Neural cell (in vitro differentiated cells): ENCODE measurements around the gene PIM3. TPM values are rescaled to one million over a fixed set of nuclear protein-coding genes. Genes with fewer than 3 reads are reported as not detected.

ENCODE experiments used
- H2AFZ ChIP-seq: fragments of 200-600, 300-800 bp; sonication (generic), shearing (Covaris generic); 2 replicates; pipeline ENCODE4 v1.6.0; 2014; ENCODE audit warnings: low read depth, mild to moderate bottlenecking, antibody characterized with exemption, low read length, moderate library complexity
- H3F3A ChIP-seq: fragments of 200-600 bp; shearing (Covaris generic); 2 replicates; pipeline ENCODE4 v1.6.1; 2016; ENCODE audit warnings: mild to moderate bottlenecking, moderate library complexity, mixed read lengths, antibody characterized with exemption, low read length; ENCODE audit not compliant: insufficient read depth, poor library complexity, severe bottlenecking
- H3K27ac ChIP-seq: fragments of 200-600, 300-800 bp; sonication (generic), shearing (Covaris generic); 2 replicates; pipeline ENCODE4 v1.5.1; 2014; ENCODE audit warnings: mild to moderate bottlenecking, low read length, moderate library complexity
- H3K27me3 ChIP-seq: fragments of 300-800, 200-600 bp; sonication (generic), shearing (Covaris generic); 2 replicates; pipeline ENCODE4 v1.6.0; 2014; ENCODE audit warnings: mild to moderate bottlenecking, low read depth, low read length, moderate library complexity; ENCODE audit not compliant: insufficient read depth
- H3K36me3 ChIP-seq: fragments of 300-800, 200-600 bp; sonication (generic), shearing (Covaris generic); 2 replicates; pipeline ENCODE4 v1.5.1; 2014; ENCODE audit warnings: mild to moderate bottlenecking, antibody characterized with exemption, low read length, moderate library complexity; ENCODE audit not compliant: insufficient read depth
- H3K4me2 ChIP-seq: fragments of 300-800, 200-600 bp; sonication (generic), shearing (Covaris generic); 2 replicates; pipeline ENCODE4 v1.6.0; 2014; ENCODE audit warnings: mild to moderate bottlenecking, low read length
- H3K4me3 ChIP-seq: fragments of 300-800, 200-600 bp; sonication (generic), shearing (Covaris generic); 2 replicates; pipeline ENCODE4 v1.5.1; 2014; ENCODE audit warnings: mild to moderate bottlenecking, low read length, moderate library complexity
- H3K79me2 ChIP-seq: fragments of 200-600 bp; shearing (Covaris generic); replicated peaks from 2 replicates; pipeline ENCODE4 v1.6.0; 2014; ENCODE audit warnings: mild to moderate bottlenecking, low read length, moderate library complexity; ENCODE audit not compliant: insufficient read depth
- H3K9ac ChIP-seq: fragments of 300-800, 200-600 bp; sonication (generic), shearing (Covaris generic); 2 replicates; pipeline ENCODE4 v1.6.1; 2016; ENCODE audit warnings: mild to moderate bottlenecking, low read length, mixed read lengths
- H3K9me2 ChIP-seq: fragments of 200-600 bp; shearing (Covaris generic); 2 replicates; pipeline ENCODE4 v1.6.1; 2016; ENCODE audit warnings: mild to moderate bottlenecking, low read length, mixed read lengths; ENCODE audit not compliant: insufficient read depth
- H3K9me3 ChIP-seq: fragments of 200-600, 300-800 bp; sonication (generic), shearing (Covaris generic); 2 replicates; pipeline ENCODE4 v1.6.1; 2016; ENCODE audit warnings: mild to moderate bottlenecking, mixed run types, low read length, moderate library complexity, mixed read lengths
- H4K20me1 ChIP-seq: fragments of 200-600 bp; shearing (Covaris generic); 2 replicates; pipeline ENCODE4 v1.6.1; 2016; ENCODE audit warnings: mild to moderate bottlenecking, mixed run types; ENCODE audit not compliant: insufficient read depth
- EP300 ChIP-seq: fragments of 450-650 bp; conservative IDR thresholded peaks from 2 replicates; pipeline ENCODE4 v1.6.1; 2014; ENCODE audit warnings: antibody characterized with exemption, mild to moderate bottlenecking, moderate library complexity; ENCODE audit not compliant: poor library complexity, severe bottlenecking
- EZH2 ChIP-seq: fragments of 200-600, 300-800 bp; shearing (Covaris generic), sonication (generic); IDR thresholded peaks from 2 replicates; pipeline ENCODE4 v1.6.1; 2014; ENCODE audit warnings: antibody characterized with exemption, low read length, borderline replicate concordance, mild to moderate bottlenecking; ENCODE audit not compliant: insufficient read depth, poor library complexity, severe bottlenecking
- MXI1 ChIP-seq: fragments of 450-650 bp; conservative IDR thresholded peaks from 2 replicates; pipeline ENCODE4 v1.6.1; 2014; ENCODE audit warnings: antibody characterized with exemption, mild to moderate bottlenecking; ENCODE audit not compliant: poor library complexity, severe bottlenecking
- POLR2AphosphoS5 ChIP-seq: IDR thresholded peaks from 2 replicates; pipeline ENCODE4 v1.6.1; 2012
- RAD21 ChIP-seq: fragments of 450-650 bp; conservative IDR thresholded peaks from 2 replicates; pipeline ENCODE4 v1.6.1; 2014; ENCODE audit warnings: antibody characterized with exemption, mild to moderate bottlenecking, moderate library complexity
- SMC3 ChIP-seq: fragments of 450-650 bp; conservative IDR thresholded peaks from 2 replicates; pipeline ENCODE4 v1.6.1; 2014; ENCODE audit warnings: antibody characterized with exemption, mild to moderate bottlenecking, moderate library complexity; ENCODE audit not compliant: poor library complexity
- TAF1 ChIP-seq: IDR thresholded peaks from 2 replicates; pipeline ENCODE4 v1.6.1; 2012; ENCODE audit warnings: low read depth
- polyA plus RNA-seq: library from polyadenylated mRNA; depleted of rRNA; stranded (reverse); fragments of >200 nt; gene quantifications from 2 replicates; pipeline ENCODE4 v1.2.3, GENCODE V29; 2014
- TF ChIP-seq, protein P1 (sequence below): fragments of 450-650 bp; IDR thresholded peaks from 2 replicates; pipeline ENCODE4 v1.5.1; 2014; ENCODE audit warnings: antibody characterized with exemption, mild to moderate bottlenecking, moderate library complexity; ENCODE audit not compliant: poor library complexity, severe bottlenecking
- TF ChIP-seq, protein P2 (sequence below): IDR thresholded peaks from 2 replicates; pipeline ENCODE4 v1.6.1; 2012; ENCODE audit warnings: borderline replicate concordance

The PIM3 gene
- polyA plus RNA-seq, 1 donor from 2014 or later = 28.7 TPM

DNA sequence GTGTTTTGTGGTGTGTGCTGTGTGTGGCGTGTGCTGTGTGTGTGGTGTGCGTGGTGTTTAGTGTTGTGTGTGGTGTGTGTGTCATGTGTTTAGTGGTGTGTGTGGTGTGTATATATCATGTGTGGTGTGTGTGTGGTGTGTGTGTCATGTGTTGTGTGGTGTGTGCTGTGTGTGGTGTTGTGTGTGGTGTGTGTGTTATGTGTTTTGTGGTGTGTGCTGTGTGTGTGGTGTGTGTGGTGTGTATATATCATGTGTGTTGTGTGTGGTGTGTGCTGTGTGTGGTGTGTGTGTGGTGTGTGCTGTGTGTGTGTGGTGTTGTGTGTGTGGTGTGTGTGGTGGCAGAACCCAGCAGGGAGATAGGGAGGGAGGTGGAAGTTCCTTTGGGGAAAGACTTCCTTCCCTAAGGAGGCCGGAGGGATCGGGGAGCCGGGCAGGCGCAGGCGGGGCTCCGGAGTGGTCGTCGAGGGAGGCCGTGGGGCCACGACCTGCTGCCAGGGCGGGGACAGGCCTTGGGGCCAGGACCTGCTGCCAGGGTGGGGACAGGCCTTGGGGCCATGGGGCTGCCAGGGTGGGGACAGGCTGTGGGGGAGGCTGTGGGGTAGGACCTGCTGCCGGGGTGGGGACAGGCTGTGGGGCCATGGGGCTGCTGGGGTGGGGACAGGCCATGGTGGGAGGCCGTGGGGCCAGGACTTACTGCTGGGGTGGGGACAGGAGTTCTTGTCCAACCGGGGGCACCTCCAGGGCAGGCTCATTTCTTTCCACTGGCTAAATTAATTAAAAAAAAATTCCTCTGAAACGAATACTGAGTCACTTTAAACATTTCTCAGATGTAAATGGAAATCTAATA, 15.2 kb downstream of the PIM3 start (continued):
- TF ChIP-seq, protein P1, sequence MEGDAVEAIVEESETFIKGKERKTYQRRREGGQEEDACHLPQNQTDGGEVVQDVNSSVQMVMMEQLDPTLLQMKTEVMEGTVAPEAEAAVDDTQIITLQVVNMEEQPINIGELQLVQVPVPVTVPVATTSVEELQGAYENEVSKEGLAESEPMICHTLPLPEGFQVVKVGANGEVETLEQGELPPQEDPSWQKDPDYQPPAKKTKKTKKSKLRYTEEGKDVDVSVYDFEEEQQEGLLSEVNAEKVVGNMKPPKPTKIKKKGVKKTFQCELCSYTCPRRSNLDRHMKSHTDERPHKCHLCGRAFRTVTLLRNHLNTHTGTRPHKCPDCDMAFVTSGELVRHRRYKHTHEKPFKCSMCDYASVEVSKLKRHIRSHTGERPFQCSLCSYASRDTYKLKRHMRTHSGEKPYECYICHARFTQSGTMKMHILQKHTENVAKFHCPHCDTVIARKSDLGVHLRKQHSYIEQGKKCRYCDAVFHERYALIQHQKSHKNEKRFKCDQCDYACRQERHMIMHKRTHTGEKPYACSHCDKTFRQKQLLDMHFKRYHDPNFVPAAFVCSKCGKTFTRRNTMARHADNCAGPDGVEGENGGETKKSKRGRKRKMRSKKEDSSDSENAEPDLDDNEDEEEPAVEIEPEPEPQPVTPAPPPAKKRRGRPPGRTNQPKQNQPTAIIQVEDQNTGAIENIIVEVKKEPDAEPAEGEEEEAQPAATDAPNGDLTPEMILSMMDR = no peak

DNA sequence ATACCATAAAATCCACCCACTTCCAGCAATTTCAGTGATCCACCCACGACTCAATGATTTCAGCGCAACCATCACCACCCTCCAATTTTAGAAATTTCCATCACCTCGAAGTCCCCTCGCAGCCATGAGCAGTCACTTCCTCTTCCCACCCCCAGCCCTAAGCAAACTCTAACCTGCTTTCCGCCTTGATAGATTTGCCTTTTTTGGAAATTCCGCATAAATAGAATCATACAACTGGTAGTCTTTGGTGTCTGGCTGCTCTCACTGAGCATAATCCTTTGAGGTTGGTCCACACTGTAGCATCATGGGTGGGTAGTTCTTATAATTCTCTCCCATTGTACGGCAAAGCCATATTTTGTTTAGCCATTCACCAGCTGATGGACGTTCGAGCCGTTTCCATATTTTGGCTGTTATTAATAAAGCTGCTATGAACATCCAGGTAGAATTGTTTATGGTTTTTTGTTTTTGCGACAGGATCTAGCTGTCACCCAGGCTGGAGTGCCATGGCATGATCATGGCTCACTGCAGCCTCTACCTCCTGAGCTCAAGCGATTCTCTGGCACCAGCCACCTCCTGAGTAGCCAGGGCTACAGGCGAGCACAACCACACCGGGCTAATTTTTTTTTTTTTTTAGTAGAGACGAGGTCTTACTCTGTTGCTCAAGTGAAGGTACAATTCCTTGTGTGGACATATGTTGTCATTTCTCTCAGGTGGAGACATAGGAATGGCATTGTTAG, 16.0 kb downstream of the PIM3 start:
- no peak overlapping the region for H3K4me3 ChIP-seq
- no peak overlapping the region for H3K4me2 ChIP-seq
- H3K79me2 ChIP-seq = no peaks in the 10 kb centered on the region
- no peak overlapping the region for H3K9ac ChIP-seq
- H2AFZ ChIP-seq = no peak overlapping the region
- H3K36me3 ChIP-seq = no peaks in the 10 kb centered on the region
- H3K27ac ChIP-seq = no peak overlapping the region
- H3K9me2 ChIP-seq = no peaks in the 10 kb centered on the region
- peaks cover 15% of the 10 kb centered on the region for H3K27me3 ChIP-seq
- no peaks in the 10 kb centered on the region for H3F3A ChIP-seq
- no peak for TF ChIP-seq EZH2
- TF ChIP-seq POLR2AphosphoS5 = no peak
- TF ChIP-seq, protein P1 = no peak
- H4K20me1 ChIP-seq = no peaks in the 10 kb centered on the region
- H3K9me3 ChIP-seq = peaks cover 6% of the 10 kb centered on the region

DNA sequence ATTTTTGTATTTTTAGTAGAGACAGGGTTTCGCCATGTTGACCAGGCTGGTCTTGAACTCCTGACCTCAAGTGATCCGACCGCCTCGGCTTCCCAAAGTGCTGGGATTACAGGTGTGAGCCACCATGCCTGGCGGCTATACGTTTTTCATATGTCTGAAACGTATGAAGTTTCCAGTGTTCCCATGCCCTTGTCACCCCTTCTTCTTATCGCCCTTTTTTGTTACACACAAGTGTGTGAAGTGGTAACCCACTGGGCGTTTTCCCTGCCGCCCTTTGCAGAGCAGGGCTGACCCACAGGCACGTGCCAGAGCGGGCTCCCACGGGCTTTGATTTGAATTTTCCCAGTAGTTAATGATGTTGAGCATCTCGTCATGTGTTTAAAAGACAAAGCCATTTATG, 17.0 kb downstream of the PIM3 start:
- Histone ChIP-seq H3K9me2 (no peaks in the 10 kb centered on the region), H3K9me3 (peaks cover 7% of the 10 kb centered on the region), H3K27ac (no peak overlapping the region), H3K79me2 (no peaks in the 10 kb centered on the region), H3K36me3 (no peaks in the 10 kb centered on the region), H3K4me2 (no peak overlapping the region), H3K9ac (no peak overlapping the region), H2AFZ (no peak overlapping the region), H4K20me1 (no peaks in the 10 kb centered on the region), H3K4me3 (no peak overlapping the region), H3K27me3 (peaks cover 5% of the 10 kb centered on the region), H3F3A (no peaks in the 10 kb centered on the region)
- no peak for TF ChIP-seq TAF1
- TF ChIP-seq SMC3 = no peak
- TF ChIP-seq, protein P1 = no peak
- TF ChIP-seq EP300 = no peak
- no peak for TF ChIP-seq EZH2
- TF ChIP-seq, protein P2, sequence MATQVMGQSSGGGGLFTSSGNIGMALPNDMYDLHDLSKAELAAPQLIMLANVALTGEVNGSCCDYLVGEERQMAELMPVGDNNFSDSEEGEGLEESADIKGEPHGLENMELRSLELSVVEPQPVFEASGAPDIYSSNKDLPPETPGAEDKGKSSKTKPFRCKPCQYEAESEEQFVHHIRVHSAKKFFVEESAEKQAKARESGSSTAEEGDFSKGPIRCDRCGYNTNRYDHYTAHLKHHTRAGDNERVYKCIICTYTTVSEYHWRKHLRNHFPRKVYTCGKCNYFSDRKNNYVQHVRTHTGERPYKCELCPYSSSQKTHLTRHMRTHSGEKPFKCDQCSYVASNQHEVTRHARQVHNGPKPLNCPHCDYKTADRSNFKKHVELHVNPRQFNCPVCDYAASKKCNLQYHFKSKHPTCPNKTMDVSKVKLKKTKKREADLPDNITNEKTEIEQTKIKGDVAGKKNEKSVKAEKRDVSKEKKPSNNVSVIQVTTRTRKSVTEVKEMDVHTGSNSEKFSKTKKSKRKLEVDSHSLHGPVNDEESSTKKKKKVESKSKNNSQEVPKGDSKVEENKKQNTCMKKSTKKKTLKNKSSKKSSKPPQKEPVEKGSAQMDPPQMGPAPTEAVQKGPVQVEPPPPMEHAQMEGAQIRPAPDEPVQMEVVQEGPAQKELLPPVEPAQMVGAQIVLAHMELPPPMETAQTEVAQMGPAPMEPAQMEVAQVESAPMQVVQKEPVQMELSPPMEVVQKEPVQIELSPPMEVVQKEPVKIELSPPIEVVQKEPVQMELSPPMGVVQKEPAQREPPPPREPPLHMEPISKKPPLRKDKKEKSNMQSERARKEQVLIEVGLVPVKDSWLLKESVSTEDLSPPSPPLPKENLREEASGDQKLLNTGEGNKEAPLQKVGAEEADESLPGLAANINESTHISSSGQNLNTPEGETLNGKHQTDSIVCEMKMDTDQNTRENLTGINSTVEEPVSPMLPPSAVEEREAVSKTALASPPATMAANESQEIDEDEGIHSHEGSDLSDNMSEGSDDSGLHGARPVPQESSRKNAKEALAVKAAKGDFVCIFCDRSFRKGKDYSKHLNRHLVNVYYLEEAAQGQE = no peak
- no peak for TF ChIP-seq MXI1
- no peak for TF ChIP-seq POLR2AphosphoS5
- no peak for TF ChIP-seq RAD21
